NB4 (cell line): ENCODE results near the gene DERA.

Source experiments
- DNase-seq: peaks from one replicate; pipeline ENCODE4 v3.0.0; 2010; ENCODE audit warnings: low read depth
- H3K4me3 ChIP-seq: one replicate; pipeline ENCODE4 v1.5.1; 2011; ENCODE audit warnings: mild to moderate bottlenecking, low read depth, low read length, moderate library complexity
- MYC ChIP-seq: IDR thresholded peaks from 2 replicates; pipeline ENCODE4 v1.6.1; 2011; ENCODE audit warnings: low read depth, low read length
- POLR2A ChIP-seq: IDR thresholded peaks from 2 replicates; pipeline ENCODE4 v1.6.1; 2011; ENCODE audit warnings: mild to moderate bottlenecking; ENCODE audit not compliant: insufficient read length; ENCODE audit errors: extremely low read depth
- TF ChIP-seq, protein P1 (sequence below): IDR thresholded peaks from 2 replicates; pipeline ENCODE4 v1.6.1; 2011; ENCODE audit warnings: low read depth, low read length
- TF ChIP-seq, protein P2 (sequence below): IDR thresholded peaks from one replicate; pipeline ENCODE4 v1.5.1; 2012; ENCODE audit warnings: low read depth, low read length

The DERA gene

DNA sequence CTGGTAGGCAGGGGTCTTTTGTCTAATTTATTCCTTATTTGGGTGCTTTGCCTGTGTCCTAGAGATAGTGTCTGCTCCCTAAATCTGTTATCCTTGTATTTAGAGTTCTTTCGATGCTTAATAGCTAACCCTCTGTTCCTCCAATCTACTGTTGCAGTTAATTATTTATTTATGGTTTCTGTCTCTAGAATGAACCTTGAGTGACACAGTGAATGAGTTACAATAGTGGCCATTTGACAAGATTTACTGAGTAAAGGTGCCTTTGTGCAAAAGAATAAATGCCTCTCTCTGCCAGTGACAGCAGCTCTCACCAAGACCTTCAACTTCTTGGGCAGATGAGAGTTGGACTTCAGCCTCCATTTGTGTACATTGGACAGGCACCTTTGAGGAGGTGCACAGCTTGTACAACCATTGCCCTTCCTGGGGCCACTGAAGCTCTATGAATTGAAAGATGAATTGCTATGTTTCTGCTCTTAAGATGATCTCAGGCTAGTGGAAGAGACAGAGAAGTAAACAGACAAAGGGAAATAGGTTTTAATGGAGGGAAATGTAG lies 165.9 kb downstream of the DERA start:
- no peak overlapping the region for H3K4me3 ChIP-seq
- no peak for DNase-seq
- TF ChIP-seq, protein P1, sequence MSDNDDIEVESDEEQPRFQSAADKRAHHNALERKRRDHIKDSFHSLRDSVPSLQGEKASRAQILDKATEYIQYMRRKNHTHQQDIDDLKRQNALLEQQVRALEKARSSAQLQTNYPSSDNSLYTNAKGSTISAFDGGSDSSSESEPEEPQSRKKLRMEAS: no peak
- TF ChIP-seq MYC (no peak), POLR2A (no peak)

DNA sequence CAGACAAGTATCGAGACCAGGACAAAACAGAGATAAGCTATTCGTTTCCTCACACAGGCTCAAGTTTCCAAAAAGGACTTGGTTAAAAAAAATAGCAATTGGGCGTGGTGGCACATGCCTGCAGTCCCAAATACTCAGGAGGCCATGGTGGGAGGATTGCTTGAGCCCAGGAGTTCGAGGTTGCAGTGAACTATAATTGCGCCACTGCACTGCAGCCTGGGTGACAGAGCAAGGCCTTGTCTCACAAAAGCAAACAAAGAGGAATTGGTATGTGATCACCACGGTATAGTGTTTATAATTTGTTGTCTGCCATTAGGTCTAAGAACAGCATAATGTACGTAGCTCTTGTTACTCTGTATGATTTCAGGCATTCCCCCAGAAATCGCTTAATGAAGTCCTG lies 175.3 kb downstream of the DERA start:
- TF ChIP-seq, protein P1: no peak
- no peak for TF ChIP-seq MYC
- TF ChIP-seq POLR2A: no peak
- TF ChIP-seq, protein P2, sequence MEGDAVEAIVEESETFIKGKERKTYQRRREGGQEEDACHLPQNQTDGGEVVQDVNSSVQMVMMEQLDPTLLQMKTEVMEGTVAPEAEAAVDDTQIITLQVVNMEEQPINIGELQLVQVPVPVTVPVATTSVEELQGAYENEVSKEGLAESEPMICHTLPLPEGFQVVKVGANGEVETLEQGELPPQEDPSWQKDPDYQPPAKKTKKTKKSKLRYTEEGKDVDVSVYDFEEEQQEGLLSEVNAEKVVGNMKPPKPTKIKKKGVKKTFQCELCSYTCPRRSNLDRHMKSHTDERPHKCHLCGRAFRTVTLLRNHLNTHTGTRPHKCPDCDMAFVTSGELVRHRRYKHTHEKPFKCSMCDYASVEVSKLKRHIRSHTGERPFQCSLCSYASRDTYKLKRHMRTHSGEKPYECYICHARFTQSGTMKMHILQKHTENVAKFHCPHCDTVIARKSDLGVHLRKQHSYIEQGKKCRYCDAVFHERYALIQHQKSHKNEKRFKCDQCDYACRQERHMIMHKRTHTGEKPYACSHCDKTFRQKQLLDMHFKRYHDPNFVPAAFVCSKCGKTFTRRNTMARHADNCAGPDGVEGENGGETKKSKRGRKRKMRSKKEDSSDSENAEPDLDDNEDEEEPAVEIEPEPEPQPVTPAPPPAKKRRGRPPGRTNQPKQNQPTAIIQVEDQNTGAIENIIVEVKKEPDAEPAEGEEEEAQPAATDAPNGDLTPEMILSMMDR: no peak
- no peak overlapping the region for H3K4me3 ChIP-seq
- DNase-seq: peak; percentile 12

DNA sequence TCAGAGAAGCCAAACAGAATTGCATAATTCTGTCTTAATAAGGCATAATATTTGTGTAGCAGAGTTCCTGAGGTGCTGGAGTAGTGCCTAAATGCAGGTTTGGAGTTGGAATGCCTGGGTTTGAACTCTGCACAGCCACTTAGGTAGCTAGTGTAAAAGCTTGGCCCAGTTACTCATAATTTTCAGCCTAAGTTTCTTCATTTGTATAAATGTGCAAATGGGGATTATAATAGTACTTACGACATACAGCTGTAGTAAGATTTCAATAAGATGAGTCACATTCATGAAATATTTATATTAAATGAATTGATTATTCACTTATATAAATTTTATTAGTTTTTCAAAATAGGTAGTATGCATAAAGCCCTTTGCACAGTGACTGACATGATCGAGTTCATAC lies 175.8 kb downstream of the DERA start:
- no peak for TF ChIP-seq POLR2A
- TF ChIP-seq, protein P2: no peak
- TF ChIP-seq, protein P1: no peak
- no peak for TF ChIP-seq MYC
- DNase-seq: no peak
- no peak overlapping the region for H3K4me3 ChIP-seq
